Neuronal stem cell (in vitro differentiated cells): Measurements from ENCODE around the gene OR6K6.

Source experiments
- DNase-seq: peaks from one replicate; pipeline ENCODE4 v3.0.0-alpha.2; 2013; ENCODE audit warnings: low spot score
- H2AFZ ChIP-seq: one replicate; pipeline ENCODE4 v1.6.1; 2013; ENCODE audit warnings: mild to moderate bottlenecking, low read length, inconsistent platforms
- H2AK5ac ChIP-seq: 2 replicates; pipeline ENCODE4 v1.6.1; 2013; ENCODE audit warnings: low read depth, mild to moderate bottlenecking, inconsistent platforms, low read length, moderate library complexity, mixed read lengths
- H2BK120ac ChIP-seq: 2 replicates; pipeline ENCODE4 v1.6.1; 2013; ENCODE audit warnings: low read depth, mild to moderate bottlenecking, inconsistent platforms, low read length, moderate library complexity, mixed read lengths
- H2BK12ac ChIP-seq: one replicate; pipeline ENCODE4 v1.6.1; 2013; ENCODE audit warnings: low read length, inconsistent platforms
- H2BK15ac ChIP-seq: 2 replicates; pipeline ENCODE4 v1.6.1; 2013; ENCODE audit warnings: mild to moderate bottlenecking, low read length, inconsistent platforms, mixed read lengths
- H2BK5ac ChIP-seq: one replicate; pipeline ENCODE4 v1.6.1; 2013; ENCODE audit warnings: inconsistent platforms, mild to moderate bottlenecking, low read length, moderate library complexity
- H3K14ac ChIP-seq: one replicate; pipeline ENCODE4 v1.6.1; 2013; ENCODE audit warnings: low read length, inconsistent platforms
- H3K18ac ChIP-seq: 2 replicates; pipeline ENCODE4 v1.6.1; 2013; ENCODE audit warnings: low read length, inconsistent platforms
- H3K23ac ChIP-seq: 2 replicates; pipeline ENCODE4 v1.6.1; 2013; ENCODE audit warnings: low read depth, mild to moderate bottlenecking, mixed read lengths, low read length, inconsistent platforms; ENCODE audit not compliant: poor library complexity
- H3K27ac ChIP-seq: replicated peaks from 3 replicates; pipeline ENCODE4 v1.5.1; 2013; ENCODE audit warnings: low read length, inconsistent platforms
- H3K27me3 ChIP-seq, 3 experiments: 2 replicates each; pipeline ENCODE4 v1.6.1; 2013; ENCODE audit warnings: low read length in 3 of 3, mild to moderate bottlenecking in 2 of 3, inconsistent platforms in 1 of 3, low read depth in 1 of 3, mixed read lengths in 1 of 3, moderate library complexity in 1 of 3; ENCODE audit not compliant: control insufficient read depth in 3 of 3, insufficient read depth in 3 of 3
- H3K36me3 ChIP-seq, 2 donors: replicated peaks in 1 of 2; 2 replicates each; pipeline ENCODE4 v1.6.1; 2013; ENCODE audit warnings: low read length in 2 of 2; ENCODE audit not compliant: control insufficient read depth in 2 of 2, insufficient read depth in 2 of 2
- H3K4ac ChIP-seq: 2 replicates; pipeline ENCODE4 v1.6.1; 2013; ENCODE audit warnings: inconsistent platforms, mild to moderate bottlenecking, low read length, moderate library complexity
- H3K4me1 ChIP-seq, 2 donors: 1 replicate in 1 of 2; 2 replicates in 1 of 2; pipeline ENCODE4 v1.6.1; 2013; ENCODE audit warnings: low read length in 2 of 2, low read depth in 1 of 2; ENCODE audit not compliant: control insufficient read depth in 2 of 2, insufficient read depth in 1 of 2
- H3K4me2 ChIP-seq: one replicate; pipeline ENCODE4 v1.6.1; 2013; ENCODE audit warnings: mild to moderate bottlenecking, low read length, inconsistent platforms; ENCODE audit not compliant: insufficient read depth, poor library complexity, severe bottlenecking
- H3K4me3 ChIP-seq, 2 donors: 2 replicates each; pipeline ENCODE4 v1.5.1; 2013; ENCODE audit warnings: low read length in 2 of 2, mild to moderate bottlenecking in 2 of 2, inconsistent platforms in 1 of 2, moderate library complexity in 1 of 2
- H3K79me1 ChIP-seq: one replicate; pipeline ENCODE4 v1.6.1; 2013; ENCODE audit warnings: low read depth, mild to moderate bottlenecking, inconsistent platforms, low read length, moderate library complexity
- H3K9ac ChIP-seq: one replicate; pipeline ENCODE4 v1.6.1; 2013; ENCODE audit warnings: mild to moderate bottlenecking, low read depth, low read length, inconsistent platforms; ENCODE audit not compliant: poor library complexity
- H3K9me3 ChIP-seq, 2 donors: replicated peaks in 1 of 2; 2 replicates each; pipeline versions ENCODE3 to v1.6.1; 2013; ENCODE audit warnings: low read length in 2 of 2, mild to moderate bottlenecking in 2 of 2, inconsistent platforms in 1 of 2, low read depth in 1 of 2, mixed read lengths in 1 of 2, moderate library complexity in 1 of 2; ENCODE audit not compliant: control insufficient read depth in 2 of 2, insufficient read depth in 1 of 2
- H4K8ac ChIP-seq: one replicate; pipeline ENCODE4 v1.6.1; 2013; ENCODE audit warnings: low read depth, mild to moderate bottlenecking, inconsistent platforms, low read length, moderate library complexity
- H4K91ac ChIP-seq: one replicate; pipeline ENCODE4 v1.6.1; 2013; ENCODE audit warnings: low read length, low read depth, mild to moderate bottlenecking, inconsistent platforms; ENCODE audit not compliant: poor library complexity
- WGBS, 2 donors: extraction: QIAGEN DNeasy Blood & Tissue Kit; methylation state at CpG; one replicate each; pipeline ENCODE4 v1.1.7; 2013; ENCODE audit warnings: missing lambda C conversion rate in 2 of 2, mixed read lengths in 1 of 2; ENCODE audit not compliant: insufficient read length in 2 of 2, insufficient replicate concordance in 1 of 2; ENCODE audit errors: extremely low coverage in 2 of 2; 5-methylcytosine and 5-hydroxymethylcytosine counted together

OR6K6 gene

DNA sequence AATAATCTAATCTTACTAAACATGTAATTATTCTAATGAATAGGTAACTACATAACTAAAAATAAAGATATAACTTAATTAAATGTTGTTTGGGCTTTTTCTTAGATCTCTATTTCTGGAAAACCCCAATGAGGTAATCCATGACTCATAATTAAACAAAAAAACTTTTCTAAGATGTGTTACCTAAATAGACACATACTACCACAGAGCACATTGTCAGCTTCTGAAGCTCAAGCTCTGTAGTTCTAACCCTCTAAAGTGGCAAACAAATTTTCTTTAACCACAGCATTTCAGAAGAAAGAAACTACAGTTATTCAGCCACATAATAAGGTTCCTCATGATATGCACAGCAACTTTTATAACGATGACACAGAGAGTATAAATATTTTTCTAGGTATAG, 38.2 kb upstream of the OR6K6 start:
- Histone ChIP-seq H3K4ac (no peak overlapping the region), H3K36me3 (no peaks in the 10 kb centered on the region), H3K9ac (no peak overlapping the region), H4K8ac (no peak overlapping the region), H2AFZ (no peak overlapping the region), H2BK5ac (no peak overlapping the region), H3K27ac (no peak overlapping the region), H3K27me3 (no peaks in the 10 kb centered on the region), H2BK120ac (no peak overlapping the region), H3K9me3 (no peaks in the 10 kb centered on the region), H3K4me3 (no peak overlapping the region), H2BK12ac (no peak overlapping the region), H3K4me1 (no peaks in the 10 kb centered on the region), H2AK5ac (no peak overlapping the region), H3K23ac (no peak overlapping the region), H3K14ac (no peak overlapping the region), H2BK15ac (no peak overlapping the region), H4K91ac (no peak overlapping the region), H3K4me2 (no peak overlapping the region), H3K79me1 (no peaks in the 10 kb centered on the region), H3K18ac (no peak overlapping the region)
- no CpG with 5 or more reads among the region's 1 CpG for whole genome bisulfite sequencing, 2 donors
- DNase-seq: no peak

DNA sequence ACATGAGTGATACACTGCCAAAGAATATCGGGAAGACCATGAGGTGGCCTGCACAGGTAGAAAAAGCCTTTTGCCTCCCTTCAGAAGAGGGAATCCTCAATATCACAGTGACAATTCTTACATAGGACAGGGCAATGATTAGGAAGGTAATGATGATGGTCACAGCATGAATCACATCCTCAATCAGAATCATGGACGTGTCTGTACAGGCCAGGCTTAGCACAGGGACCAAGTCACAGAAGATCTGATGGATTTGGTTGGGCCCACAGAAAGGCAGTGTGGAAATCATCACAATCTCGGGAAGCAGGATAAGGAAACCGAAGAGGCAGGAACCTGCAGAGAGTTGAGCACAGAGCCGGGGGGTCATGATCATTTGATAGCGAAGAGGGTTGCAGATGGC, 37.2 kb upstream of the OR6K6 start:
- Histone ChIP-seq H3K36me3 (no peaks in the 10 kb centered on the region), H3K79me1 (no peaks in the 10 kb centered on the region), H4K91ac (no peak overlapping the region), H2BK120ac (no peak overlapping the region), H3K9me3 (no peaks in the 10 kb centered on the region), H3K23ac (no peak overlapping the region), H3K9ac (no peak overlapping the region), H3K14ac (no peak overlapping the region), H3K4me2 (no peak overlapping the region), H3K4me3 (no peak overlapping the region), H4K8ac (no peak overlapping the region), H3K27me3 (no peaks in the 10 kb centered on the region), H2BK15ac (no peak overlapping the region), H2BK5ac (no peak overlapping the region), H3K4me1 (no peaks in the 10 kb centered on the region), H2AFZ (no peak overlapping the region), H3K18ac (no peak overlapping the region), H2AK5ac (no peak overlapping the region), H3K27ac (no peak overlapping the region), H2BK12ac (no peak overlapping the region), H3K4ac (no peak overlapping the region)
- no peak for DNase-seq
- no CpG with 5 or more reads among the region's 6 CpGs for WGBS, 2 donors

- Histone ChIP-seq H2BK15ac (no peak overlapping the region), H3K36me3 (no peaks in the 10 kb centered on the region), H3K4me2 (no peak overlapping the region), H3K4me1 (no peaks in the 10 kb centered on the region), H2AK5ac (no peak overlapping the region), H2AFZ (no peak overlapping the region), H3K79me1 (no peaks in the 10 kb centered on the region), H3K23ac (no peak overlapping the region), H3K4me3 (no peak overlapping the region), H2BK5ac (no peak overlapping the region), H3K27ac (no peak overlapping the region), H4K91ac (no peak overlapping the region), H3K27me3 (no peaks in the 10 kb centered on the region), H4K8ac (no peak overlapping the region), H2BK12ac (no peak overlapping the region), H3K18ac (no peak overlapping the region), H2BK120ac (no peak overlapping the region), H3K4ac (no peak overlapping the region), H3K9me3 (no peaks in the 10 kb centered on the region), H3K9ac (no peak overlapping the region), H3K14ac (no peak overlapping the region)
- no peak for DNase-seq
- no CpG with 5 or more reads among the region's 3 CpGs for WGBS, 2 donors
Observed at GRCh38 chr1:158719664-158720063, 34.9 kb upstream of the OR6K6 start.

DNA sequence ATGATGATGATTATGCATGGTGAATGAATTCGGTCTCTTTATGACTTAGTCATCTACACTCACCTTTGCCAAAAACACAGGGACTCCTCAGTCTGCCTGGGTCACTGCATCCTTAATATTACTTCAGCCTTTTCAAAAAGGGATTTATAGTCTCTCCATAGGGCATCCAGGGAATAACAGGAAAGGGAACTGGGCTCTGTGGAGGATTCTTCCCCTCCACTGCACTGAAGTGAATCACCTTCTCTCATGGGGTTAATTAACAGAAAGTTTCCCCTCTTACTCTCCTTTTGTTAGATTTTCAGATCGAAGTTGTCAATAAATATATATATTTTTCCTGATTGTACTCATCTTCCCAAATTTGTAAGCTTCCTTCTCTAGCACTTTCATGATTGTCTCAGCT, 33.9 kb upstream of the OR6K6 start, which contains the start of gene OR6K3:
OR6K3 (minus strand) TSS at position 101 of the 400 bp plus-strand sequence. CDS start 2,605 bp downstream, outside the sequence.
- Histone ChIP-seq H3K4me1 (no peaks in the 10 kb centered on the region), H2BK5ac (no peak within 1 kb of the TSS), H4K91ac (no peak within 1 kb of the TSS), H3K18ac (no peak within 1 kb of the TSS), H3K4me2 (no peak within 1 kb of the TSS), H4K8ac (no peak within 1 kb of the TSS), H3K9me3 (no peaks in the 10 kb centered on the region), H2BK120ac (no peak within 1 kb of the TSS), H2BK15ac (no peak within 1 kb of the TSS), H3K4me3 (no peak within 1 kb of the TSS), H3K36me3 (no peaks in the 10 kb centered on the region), H2AK5ac (no peak within 1 kb of the TSS), H3K27me3 (no peaks in the 10 kb centered on the region), H3K23ac (no peak within 1 kb of the TSS), H3K27ac (no peak within 1 kb of the TSS), H3K14ac (no peak within 1 kb of the TSS), H3K4ac (no peak within 1 kb of the TSS), H2BK12ac (no peak within 1 kb of the TSS), H2AFZ (no peak within 1 kb of the TSS), H3K79me1 (no peaks in the 10 kb centered on the region), H3K9ac (no peak within 1 kb of the TSS)
- no CpG with 5 or more reads among the region's 2 CpGs for WGBS, 2 donors
- no peak for DNase-seq
